Brain microvascular endothelial cell (primary cell): ENCODE data around the gene SUFU.

Source experiments
- DNase-seq: peaks from one replicate; pipeline ENCODE4 v3.0.0-alpha.2; 2020
- H3K27ac ChIP-seq: fragments of 250-450 bp; sonication (Bioruptor Pico); 2 replicates; pipeline ENCODE4 v1.5.1; 2020; ENCODE audit warnings: mild to moderate bottlenecking, moderate library complexity
- H3K27me3 ChIP-seq: fragments of 250-450 bp; sonication (Bioruptor Pico); replicated peaks from 2 replicates; pipeline ENCODE4 v1.5.1; 2020; ENCODE audit warnings: mild to moderate bottlenecking
- H3K36me3 ChIP-seq: fragments of 250-450 bp; sonication (Bioruptor Pico); replicated peaks from 2 replicates; pipeline ENCODE4 v1.5.1; 2020; ENCODE audit warnings: mild to moderate bottlenecking
- H3K4me3 ChIP-seq: 2 replicates; pipeline ENCODE4 v1.5.1; 2011; ENCODE audit warnings: low read depth, mild to moderate bottlenecking, control low read depth, low read length, moderate library complexity
- CTCF ChIP-seq: IDR thresholded peaks from 2 replicates; pipeline ENCODE4 v1.5.1; 2011; ENCODE audit warnings: low read depth, mild to moderate bottlenecking, moderate library complexity, low read length, control low read depth, inconsistent platforms; ENCODE audit errors: missing control alignments
- in situ Hi-C: cut with HindIII; loops from 2 replicates; pipeline ENCODE4 v1.10.0; 2017; ENCODE audit warnings: low sequenced_read_pairs, low pct_ligation_motif_present

SUFU gene

GRCh38 chr10:102652170-102652916, 148.6 kb downstream of the SUFU start:
- Histone ChIP-seq H3K36me3 (peaks cover 56% of the 10 kb centered on the region), H3K4me3 (no peak overlapping the region), H3K27ac (no peak overlapping the region), H3K27me3 (no peaks in the 10 kb centered on the region)
- TF ChIP-seq CTCF: no peak
- in situ Hi-C loops: no loop called here
- DNase-seq: no peak

- H3K27me3 ChIP-seq: no peaks in the 10 kb centered on the region
- in situ Hi-C loops: no loop called here
- no peak overlapping the region for H3K4me3 ChIP-seq
- no peak for TF ChIP-seq CTCF
- H3K36me3 ChIP-seq: peaks cover 56% of the 10 kb centered on the region
- DNase-seq: no peak
- no peak overlapping the region for H3K27ac ChIP-seq
Observed at GRCh38 chr10:102653060-102653459, 149.3 kb downstream of the SUFU start.

GRCh38 chr10:102654566-102654965, 150.8 kb downstream of the SUFU start:
- no peak overlapping the region for H3K27ac ChIP-seq
- peaks cover 61% of the 10 kb centered on the region for H3K36me3 ChIP-seq
- H3K27me3 ChIP-seq: no peaks in the 10 kb centered on the region
- no peak for TF ChIP-seq CTCF
- no peak for DNase-seq
- no peak overlapping the region for H3K4me3 ChIP-seq
- in situ Hi-C loops: no loop called here

GRCh38 chr10:102654969-102655368, 151.2 kb downstream of the SUFU start:
- DNase-seq: no peak
- Histone ChIP-seq H3K36me3 (peaks cover 61% of the 10 kb centered on the region), H3K27me3 (no peaks in the 10 kb centered on the region), H3K4me3 (no peak overlapping the region), H3K27ac (no peak overlapping the region)
- in situ Hi-C loops: no loop called here
- TF ChIP-seq CTCF: no peak

GRCh38 chr10:102656026-102656425, 152.3 kb downstream of the SUFU start:
- in situ Hi-C loops: no loop called here
- no peak for DNase-seq

More at GRCh38 chr10:102656026-102656425, 152.3 kb downstream of the SUFU start:
- no peak for TF ChIP-seq CTCF
- H3K4me3 ChIP-seq: no peak overlapping the region
- H3K36me3 ChIP-seq: peaks cover 61% of the 10 kb centered on the region
- no peak overlapping the region for H3K27ac ChIP-seq
- H3K27me3 ChIP-seq: no peaks in the 10 kb centered on the region
